ENCODE results near the gene HIF1A.
A peak's percentile ranks its signal among the peaks of the same experiment; 100 is the strongest.

HIF1A gene

DNA sequence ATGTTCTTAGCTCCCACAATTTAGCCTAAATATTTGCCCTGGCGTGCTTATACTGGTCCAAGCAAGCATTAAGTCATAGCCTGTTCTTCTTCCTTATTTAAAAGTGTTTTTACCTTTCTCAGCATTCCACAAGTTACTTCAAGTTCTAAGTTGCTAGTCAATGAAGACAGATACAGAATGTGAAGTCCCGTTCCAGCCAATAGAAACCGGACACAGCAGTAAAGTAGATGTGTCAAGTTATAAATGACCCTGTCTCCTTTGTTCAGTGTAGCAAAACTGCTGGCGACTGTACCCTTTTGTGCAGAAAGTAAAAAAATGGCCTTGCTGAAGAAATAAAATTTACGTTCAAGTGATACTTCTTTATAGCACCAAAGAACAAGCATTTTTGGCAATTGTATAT lies 70.8 kb downstream of the HIF1A start:
- TF ChIP-seq CTCF (IDR thresholded peaks at IDR 0.05; ENCODE audit: extremely low read depth, missing control alignments) = no peak
- DNase-seq (ENCODE audit: low spot score) = no peak

DNA sequence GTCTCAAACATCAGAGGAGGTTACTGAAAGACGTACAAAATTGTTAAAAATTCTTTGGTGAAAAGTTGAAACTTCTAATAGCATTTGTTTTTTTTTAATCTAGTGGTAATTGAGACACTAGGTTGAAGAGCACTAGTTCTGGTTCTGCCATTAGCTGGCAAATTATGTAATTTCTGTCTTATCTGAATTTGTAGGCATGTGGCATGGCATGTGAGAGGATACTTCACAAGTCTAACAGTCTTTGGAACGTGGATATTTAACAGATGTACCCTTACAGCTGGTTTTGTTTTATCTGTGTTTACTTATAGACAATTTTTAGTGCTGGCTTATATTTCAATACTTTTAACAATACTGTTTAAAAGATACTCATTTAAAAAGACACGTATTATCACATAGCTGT lies 72.9 kb downstream of the HIF1A start:
- DNase-seq (ENCODE audit: low spot score) = no peak
- no peak for TF ChIP-seq CTCF (IDR thresholded peaks at IDR 0.05; ENCODE audit: extremely low read depth, missing control alignments)

GRCh38 chr14:61769893-61770292 lies 74.6 kb downstream of the HIF1A start:
- no peak for DNase-seq (ENCODE audit: low spot score)
- no peak for TF ChIP-seq CTCF (IDR thresholded peaks at IDR 0.05; ENCODE audit: extremely low read depth, missing control alignments)

GRCh38 chr14:61774861-61775260 lies 79.5 kb downstream of the HIF1A start:
- TF ChIP-seq CTCF (IDR thresholded peaks at IDR 0.05; ENCODE audit: extremely low read depth, missing control alignments) = no peak
- no peak for DNase-seq (ENCODE audit: low spot score)

DNA sequence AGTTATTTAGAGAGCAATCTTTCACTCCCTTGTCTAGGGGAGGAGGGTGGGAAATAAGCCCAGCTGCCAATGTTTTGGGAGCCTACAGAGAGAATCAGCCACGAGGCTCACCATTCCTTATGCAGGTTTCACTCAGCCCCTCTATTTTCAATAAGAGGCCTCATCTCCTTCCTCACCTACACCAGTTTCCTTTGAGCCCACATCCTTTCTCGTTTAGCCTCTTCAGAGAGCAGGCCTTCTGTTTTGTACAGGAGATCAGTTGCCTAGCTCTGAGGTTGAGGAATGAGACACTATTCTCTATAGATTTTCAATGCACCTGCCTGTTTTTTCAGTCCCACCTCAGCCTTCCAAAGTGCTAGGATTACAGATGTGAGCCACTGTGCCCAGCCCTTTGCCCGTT lies 84.8 kb downstream of the HIF1A start:
- DNase-seq (ENCODE audit: low spot score) = peak; percentile 32
- no peak for TF ChIP-seq CTCF (IDR thresholded peaks at IDR 0.05; ENCODE audit: extremely low read depth, missing control alignments)

DNA sequence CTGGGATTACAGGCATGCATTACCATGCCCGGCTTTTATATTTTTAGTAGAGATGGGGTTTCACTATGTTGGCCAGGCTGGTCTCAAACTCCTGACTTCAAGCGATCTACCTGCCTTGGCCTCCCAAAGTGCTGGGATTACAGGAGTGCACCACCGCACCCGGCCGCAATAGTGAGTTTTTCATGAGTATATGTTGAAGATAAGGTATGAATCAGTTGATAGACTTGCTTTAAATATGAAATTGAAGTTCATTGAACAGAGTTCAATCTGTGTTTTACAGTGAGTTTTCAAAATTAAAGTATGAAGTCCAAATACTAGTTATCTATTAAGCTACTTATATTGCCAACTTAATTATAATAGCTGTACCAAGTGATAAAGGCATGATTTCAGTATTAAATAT lies 102.0 kb downstream of the HIF1A start:
- DNase-seq (ENCODE audit: low spot score) = no peak
- TF ChIP-seq CTCF (IDR thresholded peaks at IDR 0.05; ENCODE audit: extremely low read depth, missing control alignments) = no peak
